ENCODE data around the gene DDX23. TPM values are rescaled to one million over a fixed set of nuclear protein-coding genes. Genes with fewer than 3 reads are reported as not detected.
"Not testable (repeated sequence)": the region's sequence is repeated elsewhere in the genome, so short reads cannot be mapped to it uniquely, and the experiment has no call there.

The DDX23 gene
- total and polyA plus RNA-seq, 2 of the 4 experiments (the other 2 are of a cell fraction): 61.8 to 81.9 TPM

DNA sequence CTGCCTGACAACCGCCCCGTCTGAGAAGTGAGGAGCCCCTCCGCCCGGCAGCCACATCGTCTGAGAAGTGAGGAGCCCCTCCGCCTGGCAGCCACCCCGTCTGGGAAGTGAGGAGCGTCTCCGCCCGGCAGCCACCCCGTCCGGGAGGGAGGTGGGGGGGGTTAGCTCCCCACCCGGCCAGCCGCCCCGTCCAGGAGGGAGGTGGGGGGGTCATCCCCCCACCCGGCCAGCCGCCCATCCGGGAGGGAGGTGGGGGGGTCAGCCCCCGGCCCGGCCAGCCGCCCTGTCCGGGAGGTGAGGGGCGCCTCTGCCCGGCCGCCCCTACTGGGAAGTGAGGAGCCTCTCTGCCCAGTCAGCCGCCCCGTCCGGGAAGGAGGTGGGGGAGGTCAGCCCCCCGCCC, 9.9 kb downstream of the DDX23 start:
- H2AK5ac ChIP-seq (ENCODE audit: low read depth, low read length); H3K4me1 ChIP-seq (ENCODE audit: control insufficient read depth, insufficient read depth, low read length); H2BK120ac ChIP-seq (ENCODE audit: low read depth, low read length); H3K4me2 ChIP-seq (ENCODE audit: low read depth, low read length); H4K5ac ChIP-seq (ENCODE audit: low read depth, low read length); H4K20me1 ChIP-seq (ENCODE audit: insufficient read depth, low read length); H2AFZ ChIP-seq (replicated peaks; ENCODE audit: low read length, poor library complexity); H3K23ac ChIP-seq (ENCODE audit: low read depth, low read length); CTCF ChIA-PET; DNase-seq; intact Hi-C loops (cut with micrococcal nuclease); H3K4me3 ChIP-seq (ENCODE audit: insufficient read depth, low read depth, low read length); POLR2A ChIA-PET (ENCODE audit: unreplicated experiment); H3K56ac ChIP-seq (ENCODE audit: extremely low read depth, insufficient read depth, low read length); H3K9me1 ChIP-seq (ENCODE audit: insufficient read depth, low read length); in situ Hi-C loops (cut with MboI; ENCODE audit: low sequenced_read_pairs); H3K18ac ChIP-seq (ENCODE audit: low read depth, low read length); H3K27me3 ChIP-seq (ENCODE audit: control insufficient read depth, insufficient read depth, low read length); H3K14ac ChIP-seq (replicated peaks; ENCODE audit: low read depth, low read length); BruUV-seq (replicated peaks); dilution Hi-C loops (cut with HindIII; ENCODE audit: low sequenced_read_pairs, unreplicated experiment); H2BK15ac ChIP-seq (ENCODE audit: low read depth, low read length); ATAC-seq (ENCODE audit: low read depth); H4K91ac ChIP-seq (ENCODE audit: insufficient read depth, low read depth, low read length); H3K9ac ChIP-seq (ENCODE audit: low read depth, low read length); H2AK9ac ChIP-seq (replicated peaks; ENCODE audit: low read depth, low read length, poor library complexity); H3K4ac ChIP-seq (ENCODE audit: low read depth, low read length); H2BK20ac ChIP-seq (ENCODE audit: low read depth, low read length); H3K27ac ChIP-seq (ENCODE audit: insufficient read depth, low read length); H2BK5ac ChIP-seq (ENCODE audit: low read depth, low read length, poor library complexity, severe bottlenecking); H3K9me3 ChIP-seq (ENCODE audit: control insufficient read depth, insufficient read depth, low read length); H4K8ac ChIP-seq (ENCODE audit: low read depth in 2 of 2, low read length in 2 of 2): not testable (repeated sequence)
- Histone ChIP-seq H3K79me1 (ENCODE audit: low read depth in 1 of 2, low read length in 2 of 2) (peaks cover 5 to 24% of the 10 kb centered on the region in 2 experiments), H3K36me3 (ENCODE audit: control insufficient read depth, insufficient read depth, low read length) (peaks cover 52% of the 10 kb centered on the region)
- WGBS, 2 experiments (ENCODE audit: extremely low coverage in 2 of 2, insufficient read length in 1 of 2): no CpG with 5 or more reads among the region's 29 CpGs
